Muscle of arm (tissue), 14 donors: Measurements from ENCODE around the gene EBNA1BP2. TPM values are rescaled to one million over a fixed set of nuclear protein-coding genes. Genes with fewer than 3 reads are reported as not detected.
A peak's percentile ranks its signal among the peaks of the same experiment; 100 is the strongest.
"Not testable (repeated sequence)": the region's sequence is repeated elsewhere in the genome, so short reads cannot be mapped to it uniquely, and the experiment has no call there.

Experiments used
- DNase-seq: peaks from one replicate; pipeline ENCODE4 v3.0.0-alpha.2; 2013
- long read RNA-seq, 11 donors: transcript quantifications; one replicate each; lab custom pipeline, GENCODE V29; 2026
- polyA plus RNA-seq, 12 donors: library from polyadenylated mRNA; unstranded; fragments of 120-200 nt; gene quantifications; one replicate each; pipeline ENCODE4 v1.2.1, GENCODE V29; 2013; ENCODE audit not compliant: insufficient read length in 12 of 12

EBNA1BP2 gene, protein sequence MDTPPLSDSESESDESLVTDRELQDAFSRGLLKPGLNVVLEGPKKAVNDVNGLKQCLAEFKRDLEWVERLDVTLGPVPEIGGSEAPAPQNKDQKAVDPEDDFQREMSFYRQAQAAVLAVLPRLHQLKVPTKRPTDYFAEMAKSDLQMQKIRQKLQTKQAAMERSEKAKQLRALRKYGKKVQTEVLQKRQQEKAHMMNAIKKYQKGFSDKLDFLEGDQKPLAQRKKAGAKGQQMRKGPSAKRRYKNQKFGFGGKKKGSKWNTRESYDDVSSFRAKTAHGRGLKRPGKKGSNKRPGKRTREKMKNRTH
- polyA plus RNA-seq, result 10 to 100 TPM in 11 of 12 donors, not detected in 1; 29.3 to 49.3 (median 35.4) TPM
- long read RNA-seq, donor 1, transcript EBNA1BP2-201 (9 exons, 1,322 nt), result major isoform, 22 of 23 reads
- long read RNA-seq, donor 1, partial matches to known transcripts, result 0 of 23 reads
- long read RNA-seq, donor 1, other reads (novel, unspliced or antisense), result 0 of 23 reads
- long read RNA-seq, donor 2, transcript EBNA1BP2-201 (9 exons, 1,322 nt), result major isoform, 17 of 27 reads
- long read RNA-seq, donor 2, partial matches to known transcripts, result 8 of 27 reads
- long read RNA-seq, donor 2, other reads (novel, unspliced or antisense), result 0 of 27 reads
- long read RNA-seq, donor 3, transcript EBNA1BP2-201 (9 exons, 1,322 nt), result major isoform, 8 of 18 reads
- long read RNA-seq, donor 3, partial matches to known transcripts, result 10 of 18 reads
- long read RNA-seq, donor 3, other reads (novel, unspliced or antisense), result 0 of 18 reads
- long read RNA-seq, donor 4, transcript EBNA1BP2-201 (9 exons, 1,322 nt), result major isoform, 6 of 11 reads
- long read RNA-seq, donor 4, partial matches to known transcripts, result 5 of 11 reads
- long read RNA-seq, donor 4, other reads (novel, unspliced or antisense), result 0 of 11 reads
- long read RNA-seq, donor 5, transcript EBNA1BP2-201 (9 exons, 1,322 nt), result major isoform, 27 of 35 reads
- long read RNA-seq, donor 5, partial matches to known transcripts, result 5 of 35 reads
- long read RNA-seq, donor 5, other reads (novel, unspliced or antisense), result 0 of 35 reads
- long read RNA-seq, donor 6, transcript EBNA1BP2-201 (9 exons, 1,322 nt), result major isoform, 8 of 23 reads
- long read RNA-seq, donor 6, partial matches to known transcripts, result 13 of 23 reads
- long read RNA-seq, donor 6, other reads (novel, unspliced or antisense), result 0 of 23 reads
- long read RNA-seq, donor 7, transcript EBNA1BP2-201 (9 exons, 1,322 nt), result major isoform, 7 of 7 reads
- long read RNA-seq, donor 7, partial matches to known transcripts, result 0 of 7 reads
- long read RNA-seq, donor 7, other reads (novel, unspliced or antisense), result 0 of 7 reads
- long read RNA-seq, donor 8, transcript EBNA1BP2-201 (9 exons, 1,322 nt), result major isoform, 19 of 21 reads
- long read RNA-seq, donor 8, partial matches to known transcripts, result 0 of 21 reads
- long read RNA-seq, donor 8, other reads (novel, unspliced or antisense), result 0 of 21 reads
- long read RNA-seq, donor 9, transcript EBNA1BP2-201 (9 exons, 1,322 nt), result major isoform, 9 of 16 reads
- long read RNA-seq, donor 9, partial matches to known transcripts, result 7 of 16 reads
- long read RNA-seq, donor 9, other reads (novel, unspliced or antisense), result 0 of 16 reads
- long read RNA-seq, donor 10, transcript EBNA1BP2-201 (9 exons, 1,322 nt), result major isoform, 15 of 22 reads
- long read RNA-seq, donor 10, partial matches to known transcripts, result 5 of 22 reads
- long read RNA-seq, donor 10, other reads (novel, unspliced or antisense), result 0 of 22 reads
- long read RNA-seq, donor 11, transcript EBNA1BP2-201 (9 exons, 1,322 nt), result major isoform, 22 of 33 reads
- long read RNA-seq, donor 11, partial matches to known transcripts, result 8 of 33 reads
- long read RNA-seq, donor 11, other reads (novel, unspliced or antisense), result 0 of 33 reads

DNA sequence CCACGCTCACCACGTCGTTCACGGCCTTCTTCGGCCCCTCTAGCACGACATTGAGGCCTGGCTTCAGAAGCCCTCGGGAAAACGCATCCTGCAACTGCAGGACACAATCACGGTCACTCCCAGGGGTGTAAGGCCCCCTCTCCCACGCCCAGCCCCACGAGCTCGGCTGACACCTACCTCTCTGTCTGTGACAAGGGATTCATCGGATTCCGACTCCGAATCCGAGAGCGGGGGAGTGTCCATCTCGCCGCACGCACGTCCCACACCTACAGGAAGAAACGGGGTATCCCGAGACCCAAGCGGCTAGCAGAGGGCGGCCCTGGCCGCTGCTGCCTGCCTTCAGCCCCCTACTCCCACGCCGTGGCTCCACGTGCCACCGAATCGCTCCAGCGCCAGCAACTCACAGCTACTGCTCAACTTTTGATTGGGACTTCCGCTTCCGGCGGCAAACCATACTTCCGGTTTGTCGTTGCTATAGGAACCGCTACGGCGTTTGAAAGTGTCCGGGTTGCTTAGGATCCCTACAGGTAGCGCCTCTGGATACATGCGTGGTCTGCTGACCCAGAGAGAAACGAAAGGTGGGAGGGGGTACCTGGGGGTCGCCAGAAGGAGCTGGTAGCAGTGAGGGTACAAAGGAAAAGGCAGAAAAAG lies at the start of gene EBNA1BP2, which contains the start of gene CFAP57:
Gene EBNA1BP2, minus strand, starts transcription at position 415 of the 651 bp plus-strand sequence. Its CDS starts 172 bp downstream, at position 243.
Gene CFAP57, plus strand, starts transcription at position 455 of the 651 bp plus-strand sequence. CDS start 424 bp downstream, outside the sequence.
- peak; percentile 95 for DNase-seq

DNA sequence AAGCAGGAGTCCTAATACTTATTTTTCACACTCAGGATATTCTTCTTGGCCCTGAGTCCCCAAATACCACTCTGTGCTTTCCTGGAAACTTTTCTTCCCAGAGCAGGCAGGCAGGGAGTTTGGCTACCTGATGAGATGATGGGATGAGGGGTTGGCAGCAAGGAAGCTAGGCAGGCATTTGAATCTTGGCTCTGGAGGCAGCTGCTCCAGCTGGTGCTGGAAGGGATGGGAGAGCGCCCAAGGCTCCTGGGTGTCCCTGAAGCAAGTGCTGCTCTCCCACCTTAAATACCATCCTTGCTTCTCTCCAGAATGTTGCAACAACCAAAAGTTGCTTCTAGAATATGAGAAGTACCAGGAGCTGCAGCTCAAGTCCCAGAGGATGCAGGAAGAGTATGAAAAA lies 49.7 kb upstream of the EBNA1BP2 start:
- no peak for DNase-seq

DNA sequence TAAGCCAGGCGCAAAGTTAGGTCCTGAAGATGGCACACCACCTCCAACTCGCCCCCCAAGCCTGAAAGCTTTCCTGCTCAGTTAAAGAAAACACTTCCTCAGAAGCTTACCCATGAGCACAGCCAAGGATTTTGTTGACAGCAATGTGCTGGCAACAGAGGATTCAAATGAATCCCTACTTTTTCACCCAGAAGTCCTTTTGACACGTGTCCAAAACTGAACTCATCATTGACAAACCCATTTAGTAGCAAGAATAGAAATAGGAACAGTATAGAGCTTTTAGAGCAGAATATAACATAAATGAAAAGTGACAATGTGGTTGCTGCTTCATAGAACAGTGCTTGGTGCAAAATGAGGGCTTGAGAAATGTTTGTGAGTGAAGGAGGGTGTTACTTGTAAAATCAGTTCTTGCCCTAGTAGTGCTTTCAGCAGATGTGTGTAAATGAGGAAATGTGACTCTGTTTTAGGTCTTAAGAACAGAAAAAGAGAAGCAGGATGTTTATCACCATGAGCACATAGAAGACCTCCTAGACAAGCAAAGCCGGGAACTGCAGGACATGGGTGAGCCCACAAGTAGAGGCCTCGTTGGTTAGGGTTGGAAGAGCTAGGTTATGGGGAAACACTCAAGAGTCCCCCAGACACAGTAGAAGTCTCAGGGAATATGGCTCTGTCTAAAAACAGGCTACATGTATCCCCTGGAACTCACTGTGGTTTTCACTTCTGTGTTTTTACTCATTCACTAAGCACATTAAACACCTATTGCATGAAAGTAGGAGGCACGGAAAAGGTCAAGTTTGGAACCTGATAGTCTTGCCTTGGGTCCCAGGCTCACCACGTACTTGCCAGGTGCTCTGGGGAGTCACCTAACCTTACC lies 49.1 kb upstream of the EBNA1BP2 start:
- DNase-seq, result no peak

DNA sequence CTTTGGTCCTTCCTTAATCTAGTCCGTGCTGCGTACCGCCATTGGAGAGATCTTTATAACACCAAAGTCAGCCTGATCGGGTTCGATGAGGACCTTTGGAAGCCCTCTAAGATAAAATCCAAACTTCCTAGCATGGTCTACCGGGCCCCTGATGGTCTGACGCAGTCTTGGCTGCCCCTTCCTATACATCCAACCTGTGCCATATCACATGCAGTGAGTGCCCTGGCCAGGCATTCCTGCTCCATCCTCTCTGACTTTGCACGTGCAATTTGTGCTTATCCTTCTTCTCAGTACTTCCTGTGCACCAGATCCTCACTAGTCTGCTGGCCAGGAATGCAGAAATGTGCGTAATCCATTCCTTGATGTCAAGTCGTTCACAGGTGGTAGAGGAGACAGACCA lies 45.7 kb upstream of the EBNA1BP2 start:
- no peak for DNase-seq

- no peak for DNase-seq
Observed at GRCh38 chr1:43214501-43215444, 42.7 kb upstream of the EBNA1BP2 start.

GRCh38 chr1:43208277-43208676 lies 36.2 kb upstream of the EBNA1BP2 start:
- not testable (repeated sequence) for DNase-seq

- no peak for DNase-seq
Observed at GRCh38 chr1:43207229-43207853, 35.3 kb upstream of the EBNA1BP2 start.

- DNase-seq, result no peak
Observed at GRCh38 chr1:43206600-43207228, 34.6 kb upstream of the EBNA1BP2 start.

DNA sequence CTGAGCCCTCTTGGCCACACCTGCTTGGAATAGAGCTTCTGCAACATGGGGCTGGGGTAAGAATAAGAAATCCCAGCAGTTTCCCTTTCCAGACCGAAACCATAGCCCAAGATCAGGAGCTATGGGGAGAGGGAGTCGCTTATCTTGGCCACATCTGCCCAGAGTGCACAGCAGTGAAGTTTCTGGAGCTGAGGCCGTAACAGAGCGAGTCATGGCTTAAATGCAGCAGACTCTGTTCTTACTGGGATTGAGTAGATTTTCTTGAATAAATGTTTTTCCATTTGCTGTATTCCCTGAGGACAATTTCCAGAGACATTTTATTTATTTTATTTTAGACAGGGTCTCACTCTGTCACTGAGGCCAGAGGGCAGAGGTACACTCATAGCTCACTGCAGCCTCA lies 33.6 kb upstream of the EBNA1BP2 start:
- no peak for DNase-seq

DNA sequence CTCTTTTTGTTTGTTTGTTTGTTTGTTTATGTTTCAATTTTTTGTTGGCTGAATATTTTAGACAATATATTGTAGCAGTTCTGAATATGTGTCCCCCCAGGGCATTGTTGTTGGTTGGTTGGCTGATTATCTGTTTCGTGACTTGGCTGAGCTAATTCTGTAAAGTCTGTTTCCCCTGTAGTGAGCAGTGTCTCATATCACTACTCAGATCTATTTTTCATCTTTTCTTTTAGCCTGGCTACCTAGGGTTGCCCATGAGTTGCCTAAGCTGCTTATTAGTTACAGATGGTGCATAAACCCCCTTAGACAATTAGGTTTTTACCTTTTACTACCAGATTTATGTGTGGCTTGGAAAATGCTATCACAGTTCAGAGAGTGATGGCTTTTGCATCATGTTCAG lies 32.3 kb upstream of the EBNA1BP2 start:
- no peak for DNase-seq

GRCh38 chr1:43203859-43204258 lies 31.8 kb upstream of the EBNA1BP2 start:
- no peak for DNase-seq

DNA sequence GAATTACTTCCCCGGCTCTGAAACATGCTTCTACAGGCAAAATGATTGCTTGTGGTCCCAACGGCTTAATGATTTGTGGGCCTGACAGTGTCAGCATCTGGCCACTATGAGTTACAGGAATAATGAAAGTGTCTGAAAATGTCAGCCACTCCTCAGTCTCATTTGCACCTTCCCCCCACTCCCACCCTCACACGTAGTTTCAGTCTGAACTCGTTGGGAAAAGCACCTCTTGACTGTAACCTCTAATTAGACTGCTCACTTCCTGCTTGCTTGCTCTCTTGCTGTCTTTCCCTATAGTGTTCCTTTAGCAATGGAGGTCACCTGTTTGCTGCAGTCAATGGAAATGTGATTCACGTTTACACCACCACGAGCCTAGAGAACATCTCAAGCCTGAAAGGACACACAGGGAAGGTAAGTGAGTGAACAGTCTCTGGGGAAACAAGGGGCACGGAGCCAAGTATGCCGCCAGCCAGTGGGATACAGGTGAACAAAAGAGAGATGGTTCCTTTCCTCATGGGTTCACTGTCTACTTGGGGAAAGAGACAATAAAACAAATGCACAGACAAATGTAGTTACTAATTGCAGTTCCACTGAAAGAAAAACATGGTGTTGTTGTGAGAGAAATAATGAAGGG lies 27.1 kb upstream of the EBNA1BP2 start:
- DNase-seq, result no peak

DNA sequence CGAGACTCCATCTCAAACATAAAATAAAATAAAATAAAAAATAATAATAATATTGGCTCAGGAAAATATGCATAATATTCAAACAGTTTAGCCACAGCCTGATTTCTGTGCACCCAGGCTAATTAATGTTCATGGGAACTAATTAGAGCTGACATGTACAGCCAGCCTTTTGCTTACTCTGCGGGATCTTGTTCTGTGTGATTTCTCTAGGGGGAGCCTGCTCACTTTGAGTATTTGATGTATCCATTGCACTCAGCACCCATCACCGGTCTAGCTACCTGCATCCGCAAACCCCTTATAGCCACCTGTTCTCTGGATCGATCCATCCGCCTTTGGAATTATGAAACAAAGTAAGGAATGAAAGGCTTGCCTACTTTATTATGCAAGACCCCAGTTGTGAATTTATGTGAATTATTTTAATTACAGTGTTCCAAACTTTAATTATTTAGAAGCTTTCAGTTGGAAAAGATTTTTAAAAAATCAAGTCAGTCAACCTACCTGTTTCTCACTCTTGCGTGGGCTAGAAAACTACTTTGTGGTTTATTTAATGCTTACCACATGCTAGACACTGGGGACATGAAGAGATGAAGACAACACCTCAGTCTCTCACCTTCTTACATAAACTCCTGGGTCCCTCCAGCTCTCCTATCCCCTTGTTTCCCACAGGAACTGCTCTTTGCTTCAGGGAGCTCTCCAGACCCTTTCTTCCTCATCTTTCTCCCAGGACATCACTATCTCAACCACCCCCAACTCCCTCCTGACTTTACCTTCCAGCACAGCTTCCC lies 25.4 kb upstream of the EBNA1BP2 start:
- no peak for DNase-seq

DNA sequence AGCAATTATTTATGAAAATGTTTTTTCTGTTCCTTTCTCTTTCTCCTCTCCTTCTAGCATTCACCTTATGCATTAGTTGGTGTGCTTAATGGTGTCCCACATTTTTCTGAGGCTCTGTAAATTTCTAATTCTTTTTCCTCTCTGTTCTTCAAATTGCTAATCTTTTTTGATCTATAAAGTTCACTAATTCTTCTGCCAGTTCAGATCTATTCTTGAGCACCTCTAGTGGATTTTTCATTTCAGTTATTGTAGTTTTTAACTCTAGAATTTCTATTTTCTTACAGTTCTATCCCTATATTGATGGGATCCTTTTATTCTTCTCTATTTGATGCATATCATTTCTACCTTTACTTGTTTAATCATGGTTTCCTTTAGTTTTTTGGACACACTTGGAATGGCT lies 22.4 kb upstream of the EBNA1BP2 start:
- no peak for DNase-seq

DNA sequence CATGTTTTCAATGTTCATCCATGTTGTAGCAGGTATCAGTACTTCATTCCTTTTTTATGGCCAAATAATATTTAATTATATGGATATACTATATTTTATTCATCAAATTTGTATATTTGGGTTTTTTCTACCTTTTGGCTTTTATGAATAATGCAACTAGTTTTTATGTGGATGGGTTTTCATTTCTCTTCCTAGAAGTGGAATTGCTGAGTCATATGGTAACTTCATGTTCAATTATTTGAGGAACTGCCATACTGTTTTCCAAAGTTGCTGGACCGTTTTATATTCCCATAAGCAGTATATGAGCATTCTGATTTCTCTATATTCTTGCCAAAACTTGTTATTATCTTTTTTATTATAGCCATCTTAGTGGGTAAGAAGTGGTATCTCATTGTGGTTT lies 16.0 kb upstream of the EBNA1BP2 start:
- no peak for DNase-seq
